NCI-H2196 (cell line): ENCODE results near the gene B4GALNT2.
"Not testable (repeated sequence)": the region's sequence is repeated elsewhere in the genome, so short reads cannot be mapped to it uniquely, and the experiment has no call there.

ENCODE experiments used
- DNase-seq: peaks from one replicate; lab custom pipeline; 2025; ENCODE audit not compliant: unreplicated experiment; lab: John Stamatoyannopoulos, UW

Gene B4GALNT2

GRCh38 chr17:49117587-49118230 lies 14.9 kb upstream of the B4GALNT2 start:
- no peak for DNase-seq

- no peak for DNase-seq
Observed at GRCh38 chr17:49120166-49120565, 12.4 kb upstream of the B4GALNT2 start.

- DNase-seq, result no peak
Observed at GRCh38 chr17:49121696-49122292, 10.8 kb upstream of the B4GALNT2 start.

- no peak for DNase-seq
Observed at GRCh38 chr17:49122566-49122965, 10.0 kb upstream of the B4GALNT2 start.

- DNase-seq, result no peak
Observed at GRCh38 chr17:49123061-49123460, 9.5 kb upstream of the B4GALNT2 start.

- no peak for DNase-seq
Observed at GRCh38 chr17:49125449-49125848, 7.1 kb upstream of the B4GALNT2 start.

GRCh38 chr17:49126183-49126859 lies 6.2 kb upstream of the B4GALNT2 start:
- not testable (repeated sequence) for DNase-seq

- not testable (repeated sequence) for DNase-seq
Observed at GRCh38 chr17:49129359-49129950, 3.1 kb upstream of the B4GALNT2 start.

GRCh38 chr17:49130891-49131290 lies 1.7 kb upstream of the B4GALNT2 start:
- no peak for DNase-seq

GRCh38 chr17:49132317-49132698 lies 261 bp upstream of the B4GALNT2 start:
- DNase-seq, result no peak

GRCh38 chr17:49136335-49136734 lies 3.8 kb downstream of the B4GALNT2 start:
- no peak for DNase-seq

- DNase-seq, result not testable (repeated sequence)
Observed at GRCh38 chr17:49145654-49146053, 13.1 kb downstream of the B4GALNT2 start.

GRCh38 chr17:49146620-49147306 lies 14.2 kb downstream of the B4GALNT2 start:
- DNase-seq, result no peak

GRCh38 chr17:49148171-49148570 lies 15.6 kb downstream of the B4GALNT2 start:
- no peak for DNase-seq

- DNase-seq, result no peak
Observed at GRCh38 chr17:49151996-49152395, 19.4 kb downstream of the B4GALNT2 start.

- no peak for DNase-seq
Observed at GRCh38 chr17:49156256-49156655, 23.7 kb downstream of the B4GALNT2 start.

- DNase-seq, result no peak
Observed at GRCh38 chr17:49157784-49158183, 25.2 kb downstream of the B4GALNT2 start.

- DNase-seq, result no peak
Observed at GRCh38 chr17:49162866-49163265, 30.3 kb downstream of the B4GALNT2 start.

GRCh38 chr17:49165143-49165542 lies 32.6 kb downstream of the B4GALNT2 start:
- DNase-seq, result no peak

- DNase-seq, result no peak
Observed at GRCh38 chr17:49168706-49169105, 36.1 kb downstream of the B4GALNT2 start.

GRCh38 chr17:49170216-49170615 lies 37.6 kb downstream of the B4GALNT2 start:
- DNase-seq, result no peak
